K562 (cell line): ENCODE results near the gene UBASH3B. TPM values are rescaled to one million over a fixed set of nuclear protein-coding genes. Genes with fewer than 3 reads are reported as not detected.
A peak's percentile ranks its signal among the peaks of the same experiment; 100 is the strongest.

ENCODE experiments used
- ATAC-seq: fragments of 200-7000 bp; cut with Tn5 transposase; 3 replicates; pipeline ENCODE4 v1.9.1; 2020; ENCODE audit warnings: moderate library complexity
- BruUV-seq: library from RNA; stranded (reverse); fragments of 400-500 nt; replicated peaks from 2 replicates; lab custom pipeline; 2021; lab: Mats Ljungman, UMichigan
- CTCF ChIA-PET: fragments of 300-600 bp; formaldehyde crosslinking; extraction: SDS; loops from one replicate; lab custom pipeline; 2021; ENCODE audit warnings: low intra/inter-chr PET ratio; lab: Yijun Ruan, JAX
- POLR2A ChIA-PET: fragments of 300-600, 350-650 bp; sonication (Branson Sonifier 250); formaldehyde crosslinking; extraction: SDS; loops from one replicate; lab custom pipeline; 2021; ENCODE audit warnings: antibody characterized with exemption, inconsistent platforms; lab: Yijun Ruan, JAX
- DNase-seq, 4 experiments: peaks; one replicate each; pipeline versions ENCODE4 v3.0.0 to v3.0.0-alpha.2; 2011 to 2018; ENCODE audit warnings: low spot score in 3 of 4, mixed read lengths in 3 of 4; ENCODE audit errors: extremely low read depth in 1 of 4
- FAIRE-seq: peaks from 2 replicates; lab custom pipeline; 2011; peaks lifted over from hg19 to GRCh38; lab: Jason Lieb, UNC
- H2AFZ ChIP-seq: 2 replicates; pipeline ENCODE4 v1.6.0; 2011; ENCODE audit warnings: low read depth, low read length, control low read depth, inconsistent platforms
- H3K27ac ChIP-seq: fragments of 200-600 bp; 3 replicates; pipeline ENCODE4 v1.8.0; 2011; ENCODE audit warnings: low read depth, mild to moderate bottlenecking, control low read depth, inconsistent platforms, low read length, moderate library complexity, mixed read lengths; ENCODE audit errors: extremely low read depth
- H3K27me3 ChIP-seq, 2 experiments: fragments of 300-600 bp in 1 of 2; 2 replicates in 1 of 2; 3 replicates in 1 of 2; pipeline versions ENCODE4 v1.6.0 to v1.8.0; 2011; ENCODE audit warnings: inconsistent platforms in 2 of 2, low read length in 2 of 2, mild to moderate bottlenecking in 1 of 2, mixed read lengths in 1 of 2, moderate library complexity in 1 of 2; ENCODE audit not compliant: control insufficient read depth in 2 of 2, insufficient read depth in 2 of 2
- H3K36me3 ChIP-seq: fragments of 300-600 bp; 3 replicates; pipeline ENCODE4 v1.8.0; 2011; ENCODE audit warnings: mild to moderate bottlenecking, low read length, inconsistent platforms; ENCODE audit not compliant: control insufficient read depth, insufficient read depth
- H3K4me1 ChIP-seq, 2 experiments: fragments of 200-600 bp in 1 of 2; replicated peaks in 1 of 2; 2 replicates in 1 of 2; 3 replicates in 1 of 2; pipeline versions ENCODE4 v1.5.1 to v1.8.0; 2011; ENCODE audit warnings: inconsistent platforms in 2 of 2, low read length in 2 of 2, mild to moderate bottlenecking in 1 of 2, mixed read lengths in 1 of 2, moderate library complexity in 1 of 2; ENCODE audit not compliant: control insufficient read depth in 2 of 2, insufficient read depth in 2 of 2
- H3K4me2 ChIP-seq: 2 replicates; pipeline ENCODE4 v1.6.1; 2011; ENCODE audit warnings: low read length, control low read depth, inconsistent platforms, mixed read lengths; ENCODE audit not compliant: insufficient read depth
- H3K4me3 ChIP-seq: fragments of 200-600 bp; sonication (generic), shearing (Covaris generic); 2 replicates; pipeline ENCODE4 v1.5.1; 2016; ENCODE audit warnings: control low read depth, inconsistent platforms
- H3K79me2 ChIP-seq: fragments of 200-600 bp; 3 replicates; pipeline ENCODE4 v1.8.0; 2011; ENCODE audit warnings: low read length, inconsistent platforms; ENCODE audit not compliant: control insufficient read depth, insufficient read depth
- H3K9ac ChIP-seq, 2 experiments: 2 replicates each; pipeline versions ENCODE4 v1.6.0 to v1.6.1; 2011; ENCODE audit warnings: low read depth in 2 of 2, low read length in 2 of 2, control low read depth in 1 of 2, inconsistent platforms in 1 of 2, mild to moderate bottlenecking in 1 of 2, mixed read lengths in 1 of 2; ENCODE audit not compliant: insufficient read depth in 1 of 2
- H3K9me1 ChIP-seq: one replicate; pipeline ENCODE4 v1.6.0; 2011; ENCODE audit warnings: inconsistent platforms, mild to moderate bottlenecking, low read length, moderate library complexity; ENCODE audit not compliant: control insufficient read depth, insufficient read depth
- H3K9me3 ChIP-seq: replicated peaks from 2 replicates; pipeline ENCODE4 v1.5.1; 2011; ENCODE audit warnings: low read depth, low read length, inconsistent platforms; ENCODE audit not compliant: control insufficient read depth, insufficient read depth
- H4K20me1 ChIP-seq: replicated peaks from 2 replicates; pipeline ENCODE4 v1.6.1; 2011; ENCODE audit warnings: low read length, inconsistent platforms, mixed read lengths; ENCODE audit not compliant: control insufficient read depth, insufficient read depth
- CHCHD3 ChIP-seq: fragments of 250-450 bp; sonication (Bioruptor Pico); IDR thresholded peaks from 2 replicates; pipeline ENCODE4 v2.1.2; 2022; ENCODE audit warnings: mild to moderate bottlenecking
- CTCF ChIP-seq, 3 experiments: IDR thresholded peaks in 2 of 3; conservative IDR thresholded peaks in 1 of 3; 2 replicates each; pipeline ENCODE4 v1.5.1; 2011 to 2012; ENCODE audit warnings: low read length in 3 of 3, mild to moderate bottlenecking in 3 of 3, control low read depth in 2 of 3, improper control_type of control experiment in 1 of 3, inconsistent platforms in 1 of 3, low read depth in 1 of 3, mixed read lengths in 1 of 3, moderate library complexity in 1 of 3; ENCODE audit not compliant: insufficient read depth in 2 of 3
- JUN ChIP-seq, 2 experiments: sonication (generic) in 1 of 2; formaldehyde crosslinking in 1 of 2; IDR thresholded peaks; 2 replicates each; pipeline versions ENCODE4 v1.6.1 to v1.8.0; 2012 to 2022; ENCODE audit warnings: borderline replicate concordance in 2 of 2, mild to moderate bottlenecking in 2 of 2, improper control_type of control experiment in 1 of 2, low read depth in 1 of 2, low read length in 1 of 2, missing genetic modification reagents in 1 of 2
- RAD21 ChIP-seq, 2 experiments: fragments of 250-450 bp in 1 of 2; fragments of 450-650 bp in 1 of 2; sonication (Bioruptor Pico) in 1 of 2; formaldehyde crosslinking in 1 of 2; IDR thresholded peaks in 1 of 2; conservative IDR thresholded peaks in 1 of 2; 2 replicates each; pipeline versions ENCODE4 v1.4.0 to v1.8.0; 2020 to 2022; ENCODE audit warnings: mild to moderate bottlenecking in 2 of 2, moderate library complexity in 1 of 2
- YY1 ChIP-seq, 3 experiments: IDR thresholded peaks; 2 replicates each; pipeline ENCODE4 v1.6.1; 2011; ENCODE audit warnings: low read length in 2 of 3, mild to moderate bottlenecking in 2 of 3, moderate library complexity in 2 of 3, borderline replicate concordance in 1 of 3, control low read depth in 1 of 3, low read depth in 1 of 3; ENCODE audit not compliant: insufficient read depth in 3 of 3, insufficient replicate concordance in 2 of 3, control insufficient read depth in 1 of 3, insufficient read length in 1 of 3; ENCODE audit errors: extremely low read depth in 1 of 3
- ZNF239 ChIP-seq: fragments of 250-450 bp; sonication (Bioruptor Pico); IDR thresholded peaks from 2 replicates; pipeline ENCODE4 v1.4.0; 2020; ENCODE audit warnings: mild to moderate bottlenecking
- ZNF253 ChIP-seq: fragments of 250-450 bp; sonication (Bioruptor Pico); conservative IDR thresholded peaks from 2 replicates; pipeline ENCODE4 v1.6.1; 2021; ENCODE audit warnings: mild to moderate bottlenecking
- ZNF444 ChIP-seq: fragments of 250-450 bp; sonication (Bioruptor Pico); IDR thresholded peaks from 2 replicates; pipeline ENCODE4 v1.4.0; 2020; ENCODE audit warnings: mild to moderate bottlenecking, moderate library complexity
- ZNF77 ChIP-seq: fragments of 250-450 bp; sonication (Bioruptor Pico); IDR thresholded peaks from 2 replicates; pipeline ENCODE4 v1.5.0; 2020
- WGBS: fragments of 100-300 bp; shearing (Covaris generic); methylation state at CpG from one replicate; pipeline ENCODE4 v1.1.6; 2016; ENCODE audit warnings: low coverage, mixed read lengths; ENCODE audit not compliant: insufficient coverage; ENCODE audit errors: missing lambda C conversion rate; 5-methylcytosine and 5-hydroxymethylcytosine counted together
- in situ Hi-C: fragments of 300-500 bp; cut with MboI; formaldehyde crosslinking; loops from 4 replicates; pipeline ENCODE4 v1.15.0; 2018; ENCODE audit warnings: inconsistent platforms, mixed read lengths
- intact Hi-C: fragments of 100-400 bp; cut with micrococcal nuclease; formaldehyde crosslinking; loops from 2 replicates; pipeline ENCODE4 v1.14.2; 2022
- polyA plus RNA-seq, 8 experiments: library from polyadenylated mRNA; depleted of rRNA in 4 of 8; stranded (reverse) in 5 of 8; unstranded in 3 of 8; fragments of >200 nt; fragmentation: Nextera tagmentation in 2 of 8; fragmentation: Illumina TruSeq in 1 of 8; extraction: Ambion mirVana in 2 of 8; extraction: Trizol in 1 of 8; gene quantifications; 2 replicates each; pipeline versions ENCODE4 v1.2.1 to v1.2.3, GENCODE V29; 2011 to 2014; ENCODE audit warnings: inconsistent platforms in 1 of 8, missing spikeins in 1 of 8
- total RNA-seq, 7 experiments: library from RNA; depleted of rRNA in 6 of 7; stranded (reverse); fragments of >200 nt in 6 of 7; fragmentation: Illumina TruSeq in 2 of 7; extraction: Trizol in 2 of 7; gene quantifications; 2 replicates each; pipeline versions ENCODE4 v1.2.1 to v1.2.3, GENCODE V29; 2011 to 2021; ENCODE audit warnings: low replicate concordance in 1 of 7

UBASH3B gene
- total and polyA plus RNA-seq, 9 of the 15 experiments (the other 6 are each of a cell fraction or from before 2014, with no cell fraction given) = 0.01 to 0.31 (median 0.08) TPM; not detected in 2

GRCh38 chr11:122632181-122632824, 23.2 kb upstream of the UBASH3B start (continued):
- no peak for TF ChIP-seq ZNF239 (CRISPR knock-in tag)
- TF ChIP-seq ZNF77 = no peak
- TF ChIP-seq CHCHD3 (CRISPR knock-in tag) = no peak
- TF ChIP-seq ZNF444 = no peak
- no peak for TF ChIP-seq JUN (IDR thresholded peaks at IDR 0.05; ENCODE audit: borderline replicate concordance, low read depth, low read length)
- TF ChIP-seq JUN (CRISPR knock-in tag; IDR thresholded peaks at IDR 0.05; ENCODE audit: borderline replicate concordance) = no peak
- TF ChIP-seq YY1 (IDR thresholded peaks at IDR 0.05; ENCODE audit: borderline replicate concordance in 1 of 3, control insufficient read depth in 1 of 3, extremely low read depth in 1 of 3, insufficient read depth in 3 of 3, insufficient read length in 1 of 3, insufficient replicate concordance in 2 of 3, low read depth in 1 of 3, low read length in 2 of 3) = no peak
- TF ChIP-seq, all 486 proteins: peak for 0

DNA sequence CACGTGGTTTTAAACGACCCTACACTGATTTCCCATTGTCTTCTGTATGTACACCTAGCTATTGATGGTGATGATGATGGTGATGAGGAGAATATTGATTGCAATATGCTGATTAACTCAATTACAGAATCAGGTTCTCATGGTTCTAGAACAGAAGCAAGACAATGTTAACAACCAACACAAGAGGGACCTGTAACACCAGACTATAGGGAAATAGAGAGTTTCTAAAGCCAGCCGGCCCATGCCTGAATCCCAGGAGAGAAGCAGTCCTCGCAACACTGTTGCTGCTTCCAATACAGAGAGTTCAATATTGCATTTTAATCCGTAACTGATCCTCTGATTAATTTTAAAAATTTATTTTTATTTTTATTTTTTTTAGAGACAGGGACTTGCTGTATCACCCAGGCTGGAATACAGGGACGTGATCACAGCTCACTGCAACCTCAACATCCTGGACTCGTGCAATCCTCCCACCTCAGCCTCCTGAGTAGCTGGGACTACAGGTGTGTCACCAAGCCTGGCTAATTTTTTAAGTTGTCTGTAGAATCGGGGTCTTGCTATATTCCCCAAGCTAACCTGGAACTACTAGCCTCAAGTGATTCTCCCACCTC, 22.2 kb upstream of the UBASH3B start:
- FAIRE-seq (no peak), DNase-seq (peak in 1 of 4 experiments; percentile 7), ATAC-seq (0 out of 3 replicates have a peak, but pooled peaks have one; percentile 32)
- Histone ChIP-seq H3K4me3 (no peak overlapping the region), H3K27me3 (peaks cover 0 to 4% of the 10 kb centered on the region in 2 experiments; a peak in 1 of 5 replicates), H2AFZ (no peak overlapping the region), H3K9ac (no peak overlapping the region), H4K20me1 (no peaks in the 10 kb centered on the region), H3K27ac (no peak overlapping the region), H3K4me1 (no peaks in the 10 kb centered on the region), H3K79me2 (no peaks in the 10 kb centered on the region), H3K9me3 (no peaks in the 10 kb centered on the region), H3K9me1 (no peaks in the 10 kb centered on the region), H3K4me2 (no peak overlapping the region), H3K36me3 (no peaks in the 10 kb centered on the region)
- intact Hi-C loops (loop anchor here (1.0 kb wide), 1 partner anchor 148 kb away; no protein-coding TSS in a partner anchor), in situ Hi-C loops (no loop called here)
- POLR2A ChIA-PET = no interaction called here
- TF ChIP-seq CTCF (IDR thresholded peaks at IDR 0.05 in 2 of 3, conservative IDR thresholded peaks at IDR 0.05 in 1 of 3; ENCODE audit: insufficient read depth in 2 of 3, low read depth in 1 of 3, low read length in 3 of 3) (peak in 1 of 3 experiments; percentile 33; a peak in 2 of 6 replicates), ZNF253 (CRISPR knock-in tag) (no peak), RAD21 (CRISPR knock-in tag; conservative IDR thresholded peaks at IDR 0.05 in 1 of 2, IDR thresholded peaks at IDR 0.05 in 1 of 2) (peak in 1 of 2 experiments; percentile 28; a peak in 1 of 4 replicates)
- under 1% methylated on average over 8 of the region's 8 CpGs for WGBS
- no TSS peak for BruUV-seq
- CTCF ChIA-PET = interaction anchor here (0.7 kb wide), 1 partner anchor 148 kb away, joined by 3 read pairs; no protein-coding TSS in a partner anchor
